ENCODE results near the gene DNAAF5.

GRCh38 chr7:749140-749551 lies 22.6 kb downstream of the DNAAF5 start:
- no peak for TF ChIP-seq CREB1 (IDR thresholded peaks at IDR 0.05; ENCODE audit: low read depth)
- TF ChIP-seq YY1 (IDR thresholded peaks at IDR 0.05; ENCODE audit: low read depth) = no peak
- TF ChIP-seq EGR1 (IDR thresholded peaks at IDR 0.05) = no peak
- no peak for TF ChIP-seq ZBTB7A (IDR thresholded peaks at IDR 0.05; ENCODE audit: low read depth)
- TF ChIP-seq RAD21 (IDR thresholded peaks at IDR 0.05; ENCODE audit: low read depth) = no peak
- no peak for TF ChIP-seq TAF1 (IDR thresholded peaks at IDR 0.05; ENCODE audit: low read depth)
- no peak for TF ChIP-seq REST (IDR thresholded peaks at IDR 0.05; ENCODE audit: low read depth)
- TF ChIP-seq FOXM1 (IDR thresholded peaks at IDR 0.05; ENCODE audit: borderline replicate concordance, low read depth) = no peak
- no peak for TF ChIP-seq CEBPB (IDR thresholded peaks at IDR 0.05)
